H1 (cell line): ENCODE data around the gene CCDC154. TPM values are rescaled to one million over a fixed set of nuclear protein-coding genes. Genes with fewer than 3 reads are reported as not detected.

Source experiments
- CREB1 ChIP-seq: IDR thresholded peaks from 2 replicates; pipeline ENCODE4 v1.6.1; 2012; ENCODE audit warnings: inconsistent platforms
- RBBP5 ChIP-seq: IDR thresholded peaks from 2 replicates; pipeline ENCODE4 v1.7.1; 2012; ENCODE audit warnings: low read depth, mild to moderate bottlenecking, inconsistent platforms, low read length, moderate library complexity, borderline replicate concordance
- polyA plus RNA-seq, 7 experiments: library from polyadenylated mRNA; depleted of rRNA in 3 of 7; stranded (reverse) in 5 of 7; unstranded in 2 of 7; fragments of >200 nt in 5 of 7; fragments of 200-250 nt in 2 of 7; gene quantifications; 1 replicate in 5 of 7; 2 replicates in 1 of 7; 4 replicates in 1 of 7; pipeline versions ENCODE4 v1.2.1 to v1.2.3, GENCODE V29; 2011 to 2013; ENCODE audit warnings: missing spikeins in 2 of 7, mixed read lengths in 2 of 7
- total RNA-seq: library from RNA; stranded (reverse); fragmentation: NEBNext Ultra II Directional; extraction: Animal tissue kit (Norgen Biotek cat#: 25700); gene quantifications from 2 replicates; pipeline ENCODE4 v1.2.1, GENCODE V29; 2021

The CCDC154 gene
- total and polyA plus RNA-seq, 2 of the 8 experiments (the other 6 are each of a cell fraction or from before 2014, with no cell fraction given): 0.15 to 0.88 TPM

GRCh38 chr16:1477033-1477432 is 32.7 kb upstream of the CCDC154 start (continued):
- TF ChIP-seq RBBP5 (no peak), CREB1 (no peak)
